Liver (tissue), 9 donors: ENCODE measurements around the gene ZNF93. TPM values are rescaled to one million over a fixed set of nuclear protein-coding genes. Genes with fewer than 3 reads are reported as not detected.

Experiments
- DNase-seq: peaks from one replicate; pipeline ENCODE4 v3.0.0-alpha.2; 2017; ENCODE audit warnings: low spot score
- H3K27ac ChIP-seq, 2 donors: one replicate each; pipeline ENCODE4 v1.7.0; 2013; ENCODE audit warnings: inconsistent platforms in 2 of 2, low read length in 2 of 2, control low read depth in 1 of 2, low read depth in 1 of 2, mild to moderate bottlenecking in 1 of 2
- H3K27me3 ChIP-seq, 4 donors: one replicate each; pipeline versions ENCODE4 v1.6.1 to v1.7.0; 2013; ENCODE audit warnings: low read length in 3 of 4, inconsistent platforms in 1 of 4, mild to moderate bottlenecking in 1 of 4, moderate library complexity in 1 of 4; ENCODE audit not compliant: control insufficient read depth in 4 of 4, insufficient read depth in 4 of 4
- H3K36me3 ChIP-seq, 4 donors: one replicate each; pipeline versions ENCODE4 v1.6.1 to v1.7.0; 2013; ENCODE audit warnings: low read length in 3 of 4, mild to moderate bottlenecking in 3 of 4, low read depth in 1 of 4, moderate library complexity in 1 of 4; ENCODE audit not compliant: control insufficient read depth in 4 of 4, insufficient read depth in 3 of 4
- H3K4me1 ChIP-seq, 4 donors: one replicate each; pipeline versions ENCODE4 v1.6.1 to v1.7.0; 2013; ENCODE audit warnings: low read length in 3 of 4, mild to moderate bottlenecking in 3 of 4, moderate library complexity in 1 of 4; ENCODE audit not compliant: control insufficient read depth in 4 of 4, insufficient read depth in 4 of 4
- H3K4me3 ChIP-seq, 3 donors: one replicate each; pipeline versions ENCODE4 v1.6.1 to v1.7.0; 2013; ENCODE audit warnings: low read length in 3 of 3, control low read depth in 1 of 3, low read depth in 1 of 3, mild to moderate bottlenecking in 1 of 3
- H3K9ac ChIP-seq, 2 donors: one replicate each; pipeline ENCODE4 v1.7.0; 2013; ENCODE audit warnings: low read length in 2 of 2, mild to moderate bottlenecking in 2 of 2, moderate library complexity in 2 of 2, control low read depth in 1 of 2, low read depth in 1 of 2
- H3K9me3 ChIP-seq, 4 donors: one replicate each; pipeline versions ENCODE4 v1.6.1 to v1.7.0; 2013; ENCODE audit warnings: low read length in 3 of 4; ENCODE audit not compliant: control insufficient read depth in 4 of 4
- CTCF ChIP-seq: fragments of 150-350 bp; IDR thresholded peaks from 2 replicates; pipeline ENCODE4 v1.5.1; 2017; ENCODE audit warnings: improper control_type of control experiment, low read depth, low read length; ENCODE audit not compliant: missing input control
- EGR1 ChIP-seq, 2 donors: IDR thresholded peaks; 2 replicates each; pipeline ENCODE4 v1.6.1; 2016 to 2018; ENCODE audit warnings: antibody characterized with exemption in 2 of 2, low read depth in 2 of 2
- FOXA1 ChIP-seq: IDR thresholded peaks from 2 replicates; pipeline ENCODE4 v1.6.1; 2016; ENCODE audit warnings: antibody characterized with exemption
- FOXA2 ChIP-seq: IDR thresholded peaks from 2 replicates; pipeline ENCODE4 v1.6.1; 2016; ENCODE audit warnings: antibody characterized with exemption
- GABPA ChIP-seq, 2 donors: IDR thresholded peaks in 1 of 2; conservative IDR thresholded peaks in 1 of 2; 2 replicates each; pipeline ENCODE4 v1.6.1; 2016; ENCODE audit warnings: antibody characterized with exemption in 2 of 2, mild to moderate bottlenecking in 1 of 2, moderate library complexity in 1 of 2
- HNF4A ChIP-seq, 2 donors: conservative IDR thresholded peaks; 2 replicates each; pipeline ENCODE4 v1.6.1; 2016; ENCODE audit warnings: antibody characterized with exemption in 2 of 2, mild to moderate bottlenecking in 2 of 2
- HNF4G ChIP-seq: IDR thresholded peaks from 2 replicates; pipeline ENCODE4 v1.6.1; 2016; ENCODE audit warnings: antibody characterized with exemption
- JUND ChIP-seq, 2 donors: IDR thresholded peaks; 2 replicates each; pipeline ENCODE4 v1.6.1; 2016; ENCODE audit warnings: antibody characterized with exemption in 2 of 2
- MAX ChIP-seq: IDR thresholded peaks from 2 replicates; pipeline ENCODE4 v1.6.1; 2016; ENCODE audit warnings: antibody characterized with exemption
- NR2F2 ChIP-seq: IDR thresholded peaks from 2 replicates; pipeline ENCODE4 v1.6.1; 2016; ENCODE audit warnings: antibody characterized with exemption
- RAD21 ChIP-seq, 2 donors: IDR thresholded peaks; 2 replicates each; pipeline ENCODE4 v1.6.1; 2016; ENCODE audit warnings: antibody characterized with exemption in 2 of 2, mild to moderate bottlenecking in 2 of 2
- RXRA ChIP-seq, 2 donors: IDR thresholded peaks; 2 replicates each; pipeline ENCODE4 v1.6.1; 2017 to 2018; ENCODE audit warnings: antibody characterized with exemption in 2 of 2, mild to moderate bottlenecking in 1 of 2
- SP1 ChIP-seq: IDR thresholded peaks from 2 replicates; pipeline ENCODE4 v1.6.1; 2018; ENCODE audit warnings: antibody characterized with exemption, mild to moderate bottlenecking
- TAF1 ChIP-seq: conservative IDR thresholded peaks from 2 replicates; pipeline ENCODE4 v1.6.1; 2016; ENCODE audit warnings: antibody characterized with exemption, mild to moderate bottlenecking
- YY1 ChIP-seq: IDR thresholded peaks from 2 replicates; pipeline ENCODE4 v1.6.1; 2016; ENCODE audit warnings: antibody characterized with exemption, mild to moderate bottlenecking
- WGBS: extraction: QIAGEN DNeasy Blood & Tissue Kit; methylation state at CpG from one replicate; pipeline ENCODE4 v1.1.7; 2013; 5-methylcytosine and 5-hydroxymethylcytosine counted together
- polyA plus RNA-seq, 2 donors: library from polyadenylated mRNA; stranded (reverse) in 1 of 2; unstranded in 1 of 2; fragments of 200-250 nt in 1 of 2; fragments of >200 nt in 1 of 2; fragmentation: Nextera tagmentation in 1 of 2; extraction: Ambion mirVana in 1 of 2; gene quantifications; one replicate each; pipeline versions ENCODE4 v1.2.1 to v1.2.3, GENCODE V29; 2013 to 2015
- total RNA-seq, 2 donors: library from RNA; depleted of rRNA; stranded (reverse); fragments of >200 nt; gene quantifications; one replicate each; pipeline ENCODE4 v1.2.3, GENCODE V29; 2014
- TF ChIP-seq, protein P1 (sequence below): IDR thresholded peaks from 2 replicates; pipeline ENCODE4 v1.6.1; 2016; ENCODE audit warnings: antibody characterized with exemption, mild to moderate bottlenecking
- TF ChIP-seq, protein P2 (sequence below): IDR thresholded peaks from 2 replicates; pipeline ENCODE4 v1.6.1; 2016; ENCODE audit warnings: antibody characterized with exemption
- TF ChIP-seq, protein P3 (sequence below): IDR thresholded peaks from 2 replicates; pipeline ENCODE4 v1.6.1; 2016; ENCODE audit warnings: antibody characterized with exemption
- donor health status: healthy.
- donor health status: healthy.
- donor health status: healthy.
- donor health status: healthy.
- donor health status: healthy.

The ZNF93 gene
- total and polyA plus RNA-seq, 4 donors, result 0.24 to 3.2 (median 0.64) TPM

GRCh38 chr19:19938449-19938848, 37.7 kb downstream of the ZNF93 start:
- no peak for TF ChIP-seq RXRA (IDR thresholded peaks at IDR 0.05)
- no peak for TF ChIP-seq JUND (IDR thresholded peaks at IDR 0.05)
- TF ChIP-seq, protein P1, sequence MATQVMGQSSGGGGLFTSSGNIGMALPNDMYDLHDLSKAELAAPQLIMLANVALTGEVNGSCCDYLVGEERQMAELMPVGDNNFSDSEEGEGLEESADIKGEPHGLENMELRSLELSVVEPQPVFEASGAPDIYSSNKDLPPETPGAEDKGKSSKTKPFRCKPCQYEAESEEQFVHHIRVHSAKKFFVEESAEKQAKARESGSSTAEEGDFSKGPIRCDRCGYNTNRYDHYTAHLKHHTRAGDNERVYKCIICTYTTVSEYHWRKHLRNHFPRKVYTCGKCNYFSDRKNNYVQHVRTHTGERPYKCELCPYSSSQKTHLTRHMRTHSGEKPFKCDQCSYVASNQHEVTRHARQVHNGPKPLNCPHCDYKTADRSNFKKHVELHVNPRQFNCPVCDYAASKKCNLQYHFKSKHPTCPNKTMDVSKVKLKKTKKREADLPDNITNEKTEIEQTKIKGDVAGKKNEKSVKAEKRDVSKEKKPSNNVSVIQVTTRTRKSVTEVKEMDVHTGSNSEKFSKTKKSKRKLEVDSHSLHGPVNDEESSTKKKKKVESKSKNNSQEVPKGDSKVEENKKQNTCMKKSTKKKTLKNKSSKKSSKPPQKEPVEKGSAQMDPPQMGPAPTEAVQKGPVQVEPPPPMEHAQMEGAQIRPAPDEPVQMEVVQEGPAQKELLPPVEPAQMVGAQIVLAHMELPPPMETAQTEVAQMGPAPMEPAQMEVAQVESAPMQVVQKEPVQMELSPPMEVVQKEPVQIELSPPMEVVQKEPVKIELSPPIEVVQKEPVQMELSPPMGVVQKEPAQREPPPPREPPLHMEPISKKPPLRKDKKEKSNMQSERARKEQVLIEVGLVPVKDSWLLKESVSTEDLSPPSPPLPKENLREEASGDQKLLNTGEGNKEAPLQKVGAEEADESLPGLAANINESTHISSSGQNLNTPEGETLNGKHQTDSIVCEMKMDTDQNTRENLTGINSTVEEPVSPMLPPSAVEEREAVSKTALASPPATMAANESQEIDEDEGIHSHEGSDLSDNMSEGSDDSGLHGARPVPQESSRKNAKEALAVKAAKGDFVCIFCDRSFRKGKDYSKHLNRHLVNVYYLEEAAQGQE, result no peak
- TF ChIP-seq TAF1, result no peak
- no peak for TF ChIP-seq GABPA (IDR thresholded peaks at IDR 0.05 in 1 of 2, conservative IDR thresholded peaks at IDR 0.05 in 1 of 2)
- TF ChIP-seq FOXA2, result no peak
- TF ChIP-seq YY1, result no peak

DNA sequence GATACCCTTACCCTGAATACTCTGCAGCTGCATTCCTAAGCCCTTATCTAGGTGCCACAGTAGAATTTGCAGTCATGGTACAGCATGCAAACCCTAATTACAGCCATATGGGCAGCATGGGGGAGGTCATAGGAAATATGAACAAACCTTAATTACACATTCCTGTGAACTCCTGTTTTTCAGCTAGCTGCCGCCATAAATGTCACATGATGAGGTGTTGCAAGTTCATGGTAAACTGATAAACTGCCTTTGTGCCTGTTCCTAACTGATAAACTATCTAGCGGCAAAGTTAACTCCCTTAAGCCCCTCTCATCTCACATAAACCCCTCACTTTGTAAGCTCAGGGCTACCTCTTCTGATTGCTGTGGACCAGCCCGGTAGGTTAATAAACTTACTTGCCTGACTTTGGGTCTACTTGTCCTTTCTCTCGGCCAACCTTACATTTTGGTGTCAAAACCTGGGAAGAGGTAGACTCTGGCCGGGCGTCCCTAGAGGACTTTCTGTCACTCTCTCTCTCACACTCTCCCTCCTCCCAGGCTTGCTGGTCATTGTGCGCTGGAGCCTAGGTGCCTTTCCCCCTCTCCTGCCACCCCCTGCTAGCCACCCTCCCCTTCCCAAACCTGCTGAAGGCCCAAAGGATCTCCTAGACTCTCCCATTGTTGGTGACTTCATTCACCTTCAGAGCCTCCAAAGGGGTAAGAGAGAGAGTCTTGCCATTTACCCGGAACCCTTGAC, 43.3 kb downstream of the ZNF93 start:
- DNase-seq, result no peak
- Histone ChIP-seq H3K36me3 (no peaks in the 10 kb centered on the region), H3K9ac (no peak overlapping the region), H3K4me1 (no peaks in the 10 kb centered on the region), H3K4me3 (no peak overlapping the region), H3K27me3 (no peaks in the 10 kb centered on the region), H3K27ac (no peak overlapping the region), H3K9me3 (peaks cover 4 to 30% (median 11%) of the 10 kb centered on the region in 4 donors)
- TF ChIP-seq FOXA1 (no peak), YY1 (no peak), TAF1 (no peak)
- 79% methylated on average over 8 of the region's 8 CpGs for WGBS

More at GRCh38 chr19:19938449-19938848, 37.7 kb downstream of the ZNF93 start:
- no peaks in the 10 kb centered on the region for H3K4me1 ChIP-seq
- no peak overlapping the region for H3K9ac ChIP-seq
- H3K36me3 ChIP-seq, result no peaks in the 10 kb centered on the region
- DNase-seq, result no peak
- H3K9me3 ChIP-seq, result peaks cover 13 to 42% (median 17%) of the 10 kb centered on the region in 4 donors
- no peaks in the 10 kb centered on the region for H3K27me3 ChIP-seq
- no peak overlapping the region for H3K4me3 ChIP-seq
- no peak overlapping the region for H3K27ac ChIP-seq
- whole genome bisulfite sequencing, result 24% methylated on average over 2 of the region's 2 CpGs

GRCh38 chr19:19944583-19944880, 43.8 kb downstream of the ZNF93 start:
- H3K9me3 ChIP-seq, result peaks cover 4 to 29% (median 11%) of the 10 kb centered on the region in 4 donors
- 91% methylated on average over 3 of the region's 3 CpGs for WGBS
- no peak for DNase-seq
- no peaks in the 10 kb centered on the region for H3K27me3 ChIP-seq
- no peak overlapping the region for H3K27ac ChIP-seq
- H3K36me3 ChIP-seq, result no peaks in the 10 kb centered on the region
- H3K9ac ChIP-seq, result no peak overlapping the region
- H3K4me3 ChIP-seq, result no peak overlapping the region
- TF ChIP-seq YY1 (no peak), TAF1 (no peak), SP1 (no peak), EGR1 (IDR thresholded peaks at IDR 0.05; ENCODE audit: low read depth in 2 of 2) (no peak), RXRA (IDR thresholded peaks at IDR 0.05) (no peak), MAX (no peak), HNF4A (conservative IDR thresholded peaks at IDR 0.05) (no peak), HNF4G (no peak), JUND (IDR thresholded peaks at IDR 0.05) (no peak), CTCF (no peak), FOXA1 (no peak), RAD21 (IDR thresholded peaks at IDR 0.05) (no peak), GABPA (IDR thresholded peaks at IDR 0.05 in 1 of 2, conservative IDR thresholded peaks at IDR 0.05 in 1 of 2) (no peak), FOXA2 (no peak), NR2F2 (no peak)
- TF ChIP-seq, protein P2, sequence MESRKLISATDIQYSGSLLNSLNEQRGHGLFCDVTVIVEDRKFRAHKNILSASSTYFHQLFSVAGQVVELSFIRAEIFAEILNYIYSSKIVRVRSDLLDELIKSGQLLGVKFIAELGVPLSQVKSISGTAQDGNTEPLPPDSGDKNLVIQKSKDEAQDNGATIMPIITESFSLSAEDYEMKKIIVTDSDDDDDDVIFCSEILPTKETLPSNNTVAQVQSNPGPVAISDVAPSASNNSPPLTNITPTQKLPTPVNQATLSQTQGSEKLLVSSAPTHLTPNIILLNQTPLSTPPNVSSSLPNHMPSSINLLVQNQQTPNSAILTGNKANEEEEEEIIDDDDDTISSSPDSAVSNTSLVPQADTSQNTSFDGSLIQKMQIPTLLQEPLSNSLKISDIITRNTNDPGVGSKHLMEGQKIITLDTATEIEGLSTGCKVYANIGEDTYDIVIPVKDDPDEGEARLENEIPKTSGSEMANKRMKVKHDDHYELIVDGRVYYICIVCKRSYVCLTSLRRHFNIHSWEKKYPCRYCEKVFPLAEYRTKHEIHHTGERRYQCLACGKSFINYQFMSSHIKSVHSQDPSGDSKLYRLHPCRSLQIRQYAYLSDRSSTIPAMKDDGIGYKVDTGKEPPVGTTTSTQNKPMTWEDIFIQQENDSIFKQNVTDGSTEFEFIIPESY, result no peak
- TF ChIP-seq, protein P3, sequence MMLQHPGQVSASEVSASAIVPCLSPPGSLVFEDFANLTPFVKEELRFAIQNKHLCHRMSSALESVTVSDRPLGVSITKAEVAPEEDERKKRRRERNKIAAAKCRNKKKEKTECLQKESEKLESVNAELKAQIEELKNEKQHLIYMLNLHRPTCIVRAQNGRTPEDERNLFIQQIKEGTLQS, result no peak
- H3K4me1 ChIP-seq, result no peaks in the 10 kb centered on the region
